GM18858 (cell line): ENCODE measurements around the gene LNPEP.

Experiments used
- ATAC-seq: cut with Tn5 transposase; IDR thresholded peaks from one replicate; pipeline ENCODE4 v1.9.1; 2021; ENCODE audit not compliant: unreplicated experiment

The LNPEP gene

DNA sequence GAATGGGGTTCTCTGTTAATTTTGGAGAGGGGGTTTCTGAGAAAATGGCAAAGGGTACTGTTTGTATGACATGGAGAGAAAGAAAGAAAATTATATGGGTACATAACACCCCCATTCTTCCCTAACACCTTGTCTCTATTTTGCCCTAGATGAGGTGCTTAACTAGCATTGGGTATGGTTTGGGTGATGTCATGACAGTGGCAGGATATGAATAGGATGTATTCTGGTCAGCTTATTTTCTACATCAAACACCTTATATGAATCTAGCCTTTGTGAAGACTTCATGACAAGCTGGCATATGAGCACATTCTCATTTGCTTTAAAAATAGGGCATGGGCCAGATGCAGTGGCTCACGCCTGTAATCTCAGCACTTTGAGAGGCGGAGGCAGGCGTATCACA is 58.6 kb downstream of the LNPEP start:
- no peak for ATAC-seq

GRCh38 chr5:96995419-96995818 is 59.5 kb downstream of the LNPEP start:
- no peak for ATAC-seq

GRCh38 chr5:96997265-96997859 is 61.5 kb downstream of the LNPEP start:
- ATAC-seq = peak; percentile 72

- ATAC-seq = no peak
Measured at GRCh38 chr5:96999856-97000255, 64.0 kb downstream of the LNPEP start.

DNA sequence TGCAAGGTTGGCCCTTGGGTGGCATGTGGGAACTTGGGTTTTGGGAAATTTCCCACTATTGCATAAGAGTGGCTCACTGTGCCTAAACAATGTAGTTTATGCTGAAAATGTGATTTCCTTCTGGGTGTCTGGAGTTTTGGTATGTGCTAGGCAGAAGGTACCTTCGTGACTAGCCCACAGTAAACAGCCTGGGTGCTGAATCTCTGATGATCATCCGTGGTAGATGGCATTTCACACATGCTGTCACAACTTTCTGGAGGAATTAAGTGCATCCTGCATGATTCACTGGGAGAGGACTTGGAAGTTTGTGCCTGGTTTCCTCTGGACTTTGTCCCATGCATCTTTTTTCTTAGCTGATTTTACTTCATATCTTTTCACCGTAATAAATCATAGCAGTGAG is 64.5 kb downstream of the LNPEP start:
- no peak for ATAC-seq

DNA sequence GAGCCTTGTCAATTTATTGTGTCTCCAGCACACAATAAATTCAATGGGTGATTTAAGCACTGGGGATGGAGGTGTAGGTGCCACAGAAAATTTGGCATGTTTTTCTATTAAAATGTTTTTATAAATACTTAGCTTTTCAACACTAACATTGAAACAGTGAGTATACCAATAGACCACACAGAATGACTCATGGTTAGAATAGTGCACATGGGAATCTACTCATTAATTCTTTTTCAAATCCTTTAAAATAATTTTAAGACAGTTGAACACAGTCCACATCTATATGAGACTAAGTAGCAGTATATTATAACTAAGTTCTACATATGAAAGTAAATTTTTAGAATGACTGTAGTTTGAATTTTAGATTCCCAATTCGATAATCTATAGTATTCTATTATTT is 67.1 kb downstream of the LNPEP start:
- ATAC-seq = no peak

- ATAC-seq = no peak
Measured at GRCh38 chr5:97004423-97005060, 68.7 kb downstream of the LNPEP start.

- ATAC-seq = no peak
Measured at GRCh38 chr5:97006454-97007060, 70.7 kb downstream of the LNPEP start.

GRCh38 chr5:97009212-97009898 is 73.5 kb downstream of the LNPEP start:
- peak; percentile 55 for ATAC-seq

DNA sequence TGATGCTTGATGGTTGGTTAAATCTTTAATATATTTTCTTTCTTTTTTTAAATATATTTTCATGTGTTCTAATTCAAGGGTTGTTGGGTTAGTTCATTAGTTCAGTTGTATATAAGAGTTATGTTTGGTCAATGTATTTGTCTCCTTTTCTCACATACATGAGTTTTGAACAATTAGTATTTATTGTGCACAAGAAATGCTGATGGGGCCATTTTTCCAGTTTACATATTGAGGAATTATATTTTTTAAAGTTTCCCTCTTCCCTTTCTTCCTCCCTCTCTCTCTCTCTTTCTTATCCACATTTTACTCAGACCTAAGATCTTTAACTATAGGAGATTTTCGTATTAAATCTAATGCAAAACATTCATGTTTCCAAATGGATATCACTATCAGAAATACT is 74.0 kb downstream of the LNPEP start:
- ATAC-seq = no peak

DNA sequence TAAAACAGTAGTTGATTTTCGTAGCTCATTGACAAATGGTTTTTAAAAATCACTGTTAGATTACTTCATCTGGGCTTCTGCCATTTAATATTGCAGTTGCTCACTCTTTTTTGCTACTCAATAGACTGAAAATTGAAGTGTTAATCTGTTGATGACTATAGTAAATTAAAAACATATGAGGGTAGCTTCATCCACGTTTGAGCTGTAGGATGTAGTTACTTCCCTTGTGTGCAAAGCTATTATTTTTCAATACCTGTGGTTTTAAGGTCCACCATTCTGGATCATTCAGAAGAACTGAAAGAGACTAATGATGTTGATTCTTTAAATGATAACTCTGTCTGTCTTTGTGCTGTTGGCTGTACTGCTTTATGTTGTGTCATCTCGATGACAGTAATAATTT is 74.7 kb downstream of the LNPEP start:
- ATAC-seq = no peak

- no peak for ATAC-seq
Measured at GRCh38 chr5:97011567-97011966, 75.7 kb downstream of the LNPEP start.

GRCh38 chr5:97019435-97020117 is 83.7 kb downstream of the LNPEP start:
- no peak for ATAC-seq

- ATAC-seq = no peak
Measured at GRCh38 chr5:97021416-97021815, 85.5 kb downstream of the LNPEP start.

DNA sequence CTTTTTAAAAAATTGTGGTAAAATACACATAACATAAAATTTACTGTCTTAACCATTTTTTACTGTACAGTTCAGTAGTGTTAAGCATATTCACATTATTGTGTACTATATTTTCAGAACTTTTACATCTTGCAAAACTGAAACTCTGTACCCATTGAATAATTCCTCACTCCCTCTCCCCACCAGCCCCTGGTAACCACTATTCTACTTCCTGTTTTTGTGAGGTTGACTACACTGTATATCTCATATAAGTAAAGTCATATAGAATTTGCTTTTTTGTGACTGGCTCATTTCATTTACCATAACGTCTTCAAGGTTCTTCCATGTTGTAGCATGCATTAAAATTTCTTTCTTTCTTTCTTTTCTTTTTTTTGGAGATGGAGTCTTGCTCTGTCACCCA is 87.0 kb downstream of the LNPEP start:
- ATAC-seq = peak; percentile 70

GRCh38 chr5:97026721-97027120 is 90.8 kb downstream of the LNPEP start:
- ATAC-seq = no peak

DNA sequence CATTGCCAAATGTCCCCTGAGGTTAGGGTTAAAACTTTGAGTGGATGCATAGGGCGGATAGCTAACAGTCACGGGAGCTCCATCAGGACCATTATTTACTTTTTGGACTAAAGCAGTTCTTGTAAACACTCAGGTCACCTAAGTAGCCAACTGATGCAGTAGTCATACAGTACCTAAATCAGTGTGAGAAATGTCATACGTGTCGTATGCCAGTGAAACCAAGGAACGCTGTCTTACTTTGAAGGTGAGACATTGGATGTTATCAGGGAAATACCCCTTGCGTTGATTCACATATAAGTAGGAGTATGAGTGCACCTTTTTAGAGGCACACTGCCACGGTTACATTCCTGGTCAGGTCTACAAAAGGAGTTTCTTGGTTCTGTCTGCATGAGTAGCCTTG is 101.9 kb downstream of the LNPEP start:
- ATAC-seq = no peak

- ATAC-seq = no peak
Measured at GRCh38 chr5:97041239-97041638, 105.4 kb downstream of the LNPEP start.

GRCh38 chr5:97042996-97043395 is 107.1 kb downstream of the LNPEP start:
- ATAC-seq = no peak

GRCh38 chr5:97043511-97043910 is 107.6 kb downstream of the LNPEP start:
- no peak for ATAC-seq

GRCh38 chr5:97044052-97044451 is 108.2 kb downstream of the LNPEP start:
- ATAC-seq = no peak
